HepG2 (cell line): ENCODE measurements around the gene LANCL2. TPM values are rescaled to one million over a fixed set of nuclear protein-coding genes. Genes with fewer than 3 reads are reported as not detected.

ENCODE experiments used
- ATF7 ChIP-seq, 2 experiments: fragments of 450-650 bp in 1 of 2; sonication (generic) in 1 of 2; formaldehyde crosslinking in 1 of 2; IDR thresholded peaks; 2 replicates each; pipeline versions ENCODE4 v1.4.0 to v1.6.1; 2016 to 2020; ENCODE audit warnings: antibody characterized with exemption in 1 of 2, mild to moderate bottlenecking in 1 of 2, missing genetic modification reagents in 1 of 2
- DNMT1 ChIP-seq: sonication (generic); formaldehyde crosslinking; IDR thresholded peaks from 2 replicates; pipeline ENCODE4 v1.5.1; 2020; ENCODE audit warnings: mild to moderate bottlenecking, missing genetic modification reagents
- GPN1 ChIP-seq: sonication (generic); formaldehyde crosslinking; IDR thresholded peaks from 2 replicates; pipeline ENCODE4 v1.5.1; 2020; ENCODE audit warnings: missing genetic modification reagents, borderline replicate concordance
- JARID2 ChIP-seq: sonication (generic); formaldehyde crosslinking; IDR thresholded peaks from 2 replicates; pipeline ENCODE4 v1.8.1; 2023; ENCODE audit warnings: missing genetic modification reagents, inconsistent platforms; ENCODE audit not compliant: insufficient replicate concordance
- KDM2A ChIP-seq: sonication (generic); formaldehyde crosslinking; IDR thresholded peaks from 2 replicates; pipeline ENCODE4 v1.4.0; 2020; ENCODE audit warnings: low read depth, missing genetic modification reagents, borderline replicate concordance
- KMT2B ChIP-seq: IDR thresholded peaks from 2 replicates; pipeline ENCODE4 v1.6.1; 2016; ENCODE audit warnings: missing genetic modification reagents, missing compliant biosample characterization
- RAD21 ChIP-seq: fragments of 450-650 bp; formaldehyde crosslinking; IDR thresholded peaks from 2 replicates; pipeline ENCODE4 v1.5.0; 2020; ENCODE audit warnings: mild to moderate bottlenecking
- SOX13 ChIP-seq, 3 experiments: fragments of 450-650 bp in 1 of 3; sonication (generic) in 1 of 3; formaldehyde crosslinking in 1 of 3; IDR thresholded peaks in 2 of 3; conservative IDR thresholded peaks in 1 of 3; 2 replicates each; pipeline versions ENCODE4 v1.5.0 to v1.6.1; 2016 to 2020; ENCODE audit warnings: antibody characterized with exemption in 1 of 3, mild to moderate bottlenecking in 1 of 3, missing compliant biosample characterization in 1 of 3, missing genetic modification reagents in 1 of 3, moderate library complexity in 1 of 3
- SOX6 ChIP-seq, 2 experiments: fragments of 450-650 bp in 1 of 2; sonication (generic) in 1 of 2; formaldehyde crosslinking in 1 of 2; IDR thresholded peaks; 2 replicates each; pipeline versions ENCODE4 v1.4.0 to v1.6.1; 2017 to 2020; ENCODE audit warnings: antibody characterized with exemption in 1 of 2, mild to moderate bottlenecking in 1 of 2, missing genetic modification reagents in 1 of 2
- TFDP1 ChIP-seq: IDR thresholded peaks from 2 replicates; pipeline ENCODE4 v1.6.1; 2016; ENCODE audit warnings: missing compliant biosample characterization, missing genetic modification reagents, borderline replicate concordance
- TRIM24 ChIP-seq: sonication (generic); formaldehyde crosslinking; IDR thresholded peaks from 2 replicates; pipeline ENCODE4 v1.8.0; 2022; ENCODE audit warnings: mild to moderate bottlenecking, missing genetic modification reagents
- UBTF ChIP-seq: sonication (generic); formaldehyde crosslinking; IDR thresholded peaks from 2 replicates; pipeline ENCODE4 v1.4.0; 2020; ENCODE audit warnings: mild to moderate bottlenecking, missing genetic modification reagents
- ZBTB26 ChIP-seq: IDR thresholded peaks from 2 replicates; pipeline ENCODE4 v1.6.1; 2016; ENCODE audit warnings: missing compliant biosample characterization, missing genetic modification reagents, borderline replicate concordance
- ZNF17 ChIP-seq: sonication (generic); formaldehyde crosslinking; IDR thresholded peaks from 2 replicates; pipeline ENCODE4 v1.5.0; 2020; ENCODE audit warnings: mild to moderate bottlenecking, missing genetic modification reagents
- ZNF501 ChIP-seq: sonication (generic); formaldehyde crosslinking; IDR thresholded peaks from 2 replicates; pipeline ENCODE4 v1.5.1; 2020; ENCODE audit warnings: mild to moderate bottlenecking, moderate library complexity, missing genetic modification reagents
- ZNF605 ChIP-seq: sonication (generic); formaldehyde crosslinking; IDR thresholded peaks from 2 replicates; pipeline ENCODE4 v1.8.0; 2022; ENCODE audit warnings: mild to moderate bottlenecking, missing genetic modification reagents
- ZNF614 ChIP-seq: IDR thresholded peaks from 2 replicates; pipeline ENCODE4 v1.6.1; 2018; ENCODE audit warnings: missing biosample characterization, missing genetic modification reagents, inconsistent platforms, borderline replicate concordance
- ZNF703 ChIP-seq: sonication (generic); formaldehyde crosslinking; IDR thresholded peaks from 2 replicates; pipeline ENCODE4 v1.5.1; 2020; ENCODE audit warnings: missing genetic modification reagents, mild to moderate bottlenecking, moderate library complexity, borderline replicate concordance
- ZNF777 ChIP-seq: sonication (generic); formaldehyde crosslinking; IDR thresholded peaks from 2 replicates; pipeline ENCODE4 v1.4.0; 2020; ENCODE audit warnings: missing genetic modification reagents
- polyA plus RNA-seq, 8 experiments: library from polyadenylated mRNA; depleted of rRNA in 3 of 8; stranded (reverse) in 7 of 8; unstranded in 1 of 8; fragments of >200 nt; fragmentation: Illumina TruSeq in 4 of 8; extraction: Trizol in 4 of 8; gene quantifications; 2 replicates each; pipeline versions ENCODE4 v1.2.1 to v1.2.3, GENCODE V29; 2011 to 2016; ENCODE audit warnings: low read depth in 4 of 8, missing spikeins in 1 of 8, mixed read lengths in 1 of 8; ENCODE audit not compliant: insufficient read depth in 1 of 8
- total RNA-seq, 5 experiments: library from RNA; depleted of rRNA; stranded (reverse); fragments of >200 nt; fragmentation: Illumina TruSeq; extraction: Trizol; gene quantifications; 2 replicates each; pipeline ENCODE4 v1.2.3, GENCODE V29; 2016; ENCODE audit warnings: low read depth in 1 of 5
- TF ChIP-seq, protein P1 (sequence below): sonication (generic); formaldehyde crosslinking; IDR thresholded peaks from 2 replicates; pipeline ENCODE4 v1.9.0; 2022; ENCODE audit warnings: missing genetic modification reagents, mild to moderate bottlenecking, borderline replicate concordance

Gene LANCL2
- total and polyA plus RNA-seq, 2 of the 13 experiments (the other 11 are each of a cell fraction or from before 2014, with no cell fraction given), result 10.0 to 13.8 TPM

DNA sequence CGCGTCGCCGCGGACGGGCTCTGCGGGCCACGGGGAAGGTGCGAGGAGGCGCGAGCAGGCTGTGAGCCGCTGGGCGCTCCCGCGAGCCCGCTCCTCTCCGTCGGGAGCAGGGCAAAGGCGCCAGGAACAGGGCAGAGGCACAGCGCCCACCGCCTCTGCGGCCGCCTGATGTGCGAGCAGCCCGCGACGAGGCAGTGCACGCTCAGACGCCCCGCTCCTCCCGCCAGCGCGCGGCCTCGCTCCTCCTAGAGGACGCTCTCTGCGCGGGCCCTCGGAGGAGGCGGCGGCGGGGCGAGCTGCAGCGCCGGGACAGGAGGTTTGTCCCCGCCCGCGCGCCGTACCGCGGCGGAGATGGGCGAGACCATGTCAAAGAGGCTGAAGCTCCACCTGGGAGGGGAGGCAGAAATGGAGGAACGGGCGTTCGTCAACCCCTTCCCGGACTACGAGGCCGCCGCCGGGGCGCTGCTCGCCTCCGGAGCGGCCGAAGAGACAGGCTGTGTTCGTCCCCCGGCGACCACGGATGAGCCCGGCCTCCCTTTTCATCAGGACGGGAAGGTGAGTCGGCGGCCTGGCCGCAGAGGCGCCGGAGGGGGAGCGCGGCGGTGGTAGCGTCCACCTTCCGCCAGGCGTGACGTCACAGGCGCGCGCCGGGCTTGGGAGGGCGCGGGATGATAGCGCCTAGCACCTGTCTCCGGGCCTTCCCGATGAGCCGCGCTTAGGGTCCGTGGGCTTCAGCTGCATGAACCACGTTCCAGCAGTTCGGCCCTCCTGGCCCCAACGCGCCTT is 731 bp downstream of the LANCL2 start (continued):
- peak; percentile 87 for TF ChIP-seq ATF7 (IDR thresholded peaks at IDR 0.05)
- 0 out of 2 replicates have a peak, but pooled peaks have one; percentile 16 for TF ChIP-seq ATF7 (CRISPR knock-in tag; IDR thresholded peaks at IDR 0.05)
- TF ChIP-seq ZBTB26, result peak; percentile 13; the same call in 1 of the 2 replicates
- peak; percentile 95 for TF ChIP-seq UBTF (CRISPR knock-in tag)
- TF ChIP-seq SOX13 (IDR thresholded peaks at IDR 0.05), result no peak
- TF ChIP-seq SOX13 (CRISPR knock-in tag; conservative IDR thresholded peaks at IDR 0.05 in 1 of 2, IDR thresholded peaks at IDR 0.05 in 1 of 2), result no peak; a peak in 2 of 4 replicates
- no peak for TF ChIP-seq JARID2 (CRISPR knock-in tag)
- no peak; the same call in 1 of the 2 replicates for TF ChIP-seq GPN1 (CRISPR knock-in tag)
- TF ChIP-seq ZNF501 (CRISPR knock-in tag), result peak; percentile 93
- TF ChIP-seq ZNF614 (CRISPR knock-in tag), result peak; percentile 66; the same call in 1 of the 2 replicates
- TF ChIP-seq DNMT1 (CRISPR knock-in tag), result 0 out of 2 replicates have a peak, but pooled peaks have one; percentile 56
- TF ChIP-seq ZNF777 (CRISPR knock-in tag), result peak; percentile 93
- peak; percentile 35 for TF ChIP-seq RAD21 (CRISPR knock-in tag)
- peak; percentile 86; the same call in 1 of the 2 replicates for TF ChIP-seq ZNF703 (CRISPR knock-in tag)
- peak; percentile 70 for TF ChIP-seq ZNF605 (CRISPR knock-in tag)
- peak; percentile 91 for TF ChIP-seq KDM2A (CRISPR knock-in tag)
- TF ChIP-seq TFDP1 (CRISPR knock-in tag), result peak; percentile 92
- TF ChIP-seq, protein P1, sequence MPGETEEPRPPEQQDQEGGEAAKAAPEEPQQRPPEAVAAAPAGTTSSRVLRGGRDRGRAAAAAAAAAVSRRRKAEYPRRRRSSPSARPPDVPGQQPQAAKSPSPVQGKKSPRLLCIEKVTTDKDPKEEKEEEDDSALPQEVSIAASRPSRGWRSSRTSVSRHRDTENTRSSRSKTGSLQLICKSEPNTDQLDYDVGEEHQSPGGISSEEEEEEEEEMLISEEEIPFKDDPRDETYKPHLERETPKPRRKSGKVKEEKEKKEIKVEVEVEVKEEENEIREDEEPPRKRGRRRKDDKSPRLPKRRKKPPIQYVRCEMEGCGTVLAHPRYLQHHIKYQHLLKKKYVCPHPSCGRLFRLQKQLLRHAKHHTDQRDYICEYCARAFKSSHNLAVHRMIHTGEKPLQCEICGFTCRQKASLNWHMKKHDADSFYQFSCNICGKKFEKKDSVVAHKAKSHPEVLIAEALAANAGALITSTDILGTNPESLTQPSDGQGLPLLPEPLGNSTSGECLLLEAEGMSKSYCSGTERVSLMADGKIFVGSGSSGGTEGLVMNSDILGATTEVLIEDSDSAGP (CRISPR knock-in tag), result peak; percentile 94
- peak; percentile 94 for TF ChIP-seq KMT2B (CRISPR knock-in tag)
- no peak for TF ChIP-seq SOX6 (IDR thresholded peaks at IDR 0.05)
- peak; percentile 49 for TF ChIP-seq SOX6 (CRISPR knock-in tag; IDR thresholded peaks at IDR 0.05)
- TF ChIP-seq TRIM24 (CRISPR knock-in tag), result no peak
- 0 out of 2 replicates have a peak, but pooled peaks have one; percentile 27 for TF ChIP-seq ZNF17
